GM12892 (cell line): ENCODE results near the gene EXOSC5.
A peak's percentile ranks its signal among the peaks of the same experiment; 100 is the strongest.
"Not testable (repeated sequence)": the region's sequence is repeated elsewhere in the genome, so short reads cannot be mapped to it uniquely, and the experiment has no call there.

Experiments used
- DNase-seq: peaks from one replicate; pipeline ENCODE4 v3.0.0; 2011; ENCODE audit not compliant: insufficient read length
- FAIRE-seq: peaks from 2 replicates; lab custom pipeline; 2011; peaks lifted over from hg19 to GRCh38; lab: Jason Lieb, UNC
- POLR2A ChIP-seq: IDR thresholded peaks from 2 replicates; pipeline ENCODE4 v1.6.1; 2011; ENCODE audit warnings: low read depth, low read length, control low read depth
- POLR2AphosphoS5 ChIP-seq: IDR thresholded peaks from 2 replicates; pipeline ENCODE4 v1.6.1; 2011; ENCODE audit warnings: low read depth, low read length, control low read depth
- TAF1 ChIP-seq: IDR thresholded peaks from 2 replicates; pipeline ENCODE4 v1.6.1; 2011; ENCODE audit warnings: low read depth, mild to moderate bottlenecking, control low read depth, low read length, borderline replicate concordance

The EXOSC5 gene

GRCh38 chr19:41410336-41411054, 13.3 kb upstream of the EXOSC5 start:
- DNase-seq = no peak
- TF ChIP-seq TAF1 (no peak), POLR2AphosphoS5 (no peak), POLR2A (no peak)
- peak; percentile 5 for FAIRE-seq

GRCh38 chr19:41409288-41409687, 12.1 kb upstream of the EXOSC5 start:
- no peak for DNase-seq
- no peak for FAIRE-seq
- TF ChIP-seq POLR2AphosphoS5 (no peak), TAF1 (no peak), POLR2A (no peak)

- not testable (repeated sequence) for DNase-seq, FAIRE-seq
These were observed 11.7 kb upstream of the EXOSC5 start for GRCh38 chr19:41408846-41409245.

- FAIRE-seq (no peak), DNase-seq (no peak)
- TF ChIP-seq POLR2AphosphoS5 = no peak
These were observed 11.1 kb upstream of the EXOSC5 start for GRCh38 chr19:41408256-41408655.

GRCh38 chr19:41407271-41407670, 10.1 kb upstream of the EXOSC5 start:
- FAIRE-seq (no peak), DNase-seq (no peak)
- TF ChIP-seq POLR2A = no peak
- TF ChIP-seq TAF1 = no peak
- TF ChIP-seq POLR2AphosphoS5 = no peak

GRCh38 chr19:41405776-41406175, 8.6 kb upstream of the EXOSC5 start:
- FAIRE-seq (no peak), DNase-seq (no peak)
- no peak for TF ChIP-seq POLR2A

GRCh38 chr19:41403181-41403970, 6.2 kb upstream of the EXOSC5 start:
- no peak for FAIRE-seq
- no peak for DNase-seq
- TF ChIP-seq POLR2AphosphoS5 = no peak
- TF ChIP-seq POLR2A = no peak
- no peak for TF ChIP-seq TAF1

- FAIRE-seq (no peak), DNase-seq (no peak)
- TF ChIP-seq POLR2AphosphoS5 = no peak
- TF ChIP-seq POLR2A = no peak
- TF ChIP-seq TAF1 = no peak
These were observed 4.9 kb upstream of the EXOSC5 start for GRCh38 chr19:41402010-41402409.

GRCh38 chr19:41401483-41401882, 4.3 kb upstream of the EXOSC5 start:
- TF ChIP-seq TAF1 (no peak), POLR2AphosphoS5 (no peak), POLR2A (no peak)
- no peak for DNase-seq
- no peak for FAIRE-seq

- FAIRE-seq (no peak), DNase-seq (no peak)
- TF ChIP-seq POLR2A (no peak), POLR2AphosphoS5 (no peak), TAF1 (no peak)
These were observed 2.4 kb upstream of the EXOSC5 start for GRCh38 chr19:41399525-41399924.

GRCh38 chr19:41399091-41399490, 1.9 kb upstream of the EXOSC5 start:
- DNase-seq (no peak), FAIRE-seq (no peak)
- TF ChIP-seq POLR2A = no peak
- no peak for TF ChIP-seq TAF1
- no peak for TF ChIP-seq POLR2AphosphoS5

- no peak for TF ChIP-seq POLR2AphosphoS5
- FAIRE-seq (peak; percentile 17), DNase-seq (no peak)
These were observed 1.4 kb upstream of the EXOSC5 start for GRCh38 chr19:41398598-41398997.

- FAIRE-seq = no peak
- DNase-seq = no peak
- no peak for TF ChIP-seq POLR2A
- no peak for TF ChIP-seq TAF1
- no peak for TF ChIP-seq POLR2AphosphoS5
These were observed 875 bp upstream of the EXOSC5 start for GRCh38 chr19:41398050-41398418.
